ENCODE data around the gene DEPDC1.
"Not testable (repeated sequence)": the region's sequence is repeated elsewhere in the genome, so short reads cannot be mapped to it uniquely, and the experiment has no call there.

Gene DEPDC1

GRCh38 chr1:68476626-68477025, 20.3 kb downstream of the DEPDC1 start:
- not testable (repeated sequence) for DNase-seq

- DNase-seq, result no peak
These were observed 23.8 kb downstream of the DEPDC1 start for GRCh38 chr1:68473060-68473459.

GRCh38 chr1:68470388-68470970, 26.4 kb downstream of the DEPDC1 start:
- no peak for DNase-seq

GRCh38 chr1:68464891-68465290, 32.0 kb downstream of the DEPDC1 start:
- no peak for DNase-seq

- no peak for DNase-seq
These were observed 35.9 kb downstream of the DEPDC1 start for GRCh38 chr1:68460935-68461334.

- DNase-seq, result no peak
These were observed 37.1 kb downstream of the DEPDC1 start for GRCh38 chr1:68459796-68460195.

GRCh38 chr1:68459091-68459490, 37.8 kb downstream of the DEPDC1 start:
- no peak for DNase-seq

GRCh38 chr1:68456202-68456601, 40.7 kb downstream of the DEPDC1 start:
- DNase-seq, result no peak

GRCh38 chr1:68454534-68454933, 42.3 kb downstream of the DEPDC1 start:
- DNase-seq, result no peak

GRCh38 chr1:68453060-68453670, 43.7 kb downstream of the DEPDC1 start:
- DNase-seq, result no peak

GRCh38 chr1:68449901-68450300, 47.0 kb downstream of the DEPDC1 start, which contains the start of gene RPE65:
RPE65 (minus strand) TSS chr1:68449954; CDS start chr1:68449905, 49 bp downstream.
- no peak for DNase-seq

GRCh38 chr1:68448365-68448764, 48.5 kb downstream of the DEPDC1 start:
- DNase-seq, result no peak

- DNase-seq, result no peak
These were observed 51.2 kb downstream of the DEPDC1 start for GRCh38 chr1:68445709-68446108.

GRCh38 chr1:68442822-68443556, 53.9 kb downstream of the DEPDC1 start:
- DNase-seq, result no peak

GRCh38 chr1:68442006-68442405, 54.9 kb downstream of the DEPDC1 start:
- no peak for DNase-seq

- no peak for DNase-seq
These were observed 58.6 kb downstream of the DEPDC1 start for GRCh38 chr1:68438310-68438709.

GRCh38 chr1:68433395-68433794, 63.5 kb downstream of the DEPDC1 start:
- no peak for DNase-seq

- no peak for DNase-seq
These were observed 65.8 kb downstream of the DEPDC1 start for GRCh38 chr1:68431076-68431475.

GRCh38 chr1:68429233-68429808, 67.6 kb downstream of the DEPDC1 start:
- DNase-seq, result no peak

GRCh38 chr1:68426594-68426993, 70.3 kb downstream of the DEPDC1 start:
- no peak for DNase-seq

Measured in effector CD4-positive, alpha-beta T cell (primary cell).